Fibroblast of lung (primary cell): ENCODE measurements around the gene KCNIP4.

Experiments
- EZH2 ChIP-seq: IDR thresholded peaks from 2 replicates; pipeline ENCODE4 v1.5.1; 2012; ENCODE audit warnings: low read length, control low read depth, mild to moderate bottlenecking; ENCODE audit errors: missing control alignments
- TF ChIP-seq, protein P1 (sequence below), 2 donors: IDR thresholded peaks in 1 of 2; conservative IDR thresholded peaks in 1 of 2; 1 replicate in 1 of 2; 2 replicates in 1 of 2; pipeline ENCODE4 v1.5.1; 2011 to 2012; ENCODE audit warnings: low read length in 2 of 2, control low read depth in 1 of 2, inconsistent platforms in 1 of 2, low read depth in 1 of 2, mild to moderate bottlenecking in 1 of 2

- TF ChIP-seq, protein P1, sequence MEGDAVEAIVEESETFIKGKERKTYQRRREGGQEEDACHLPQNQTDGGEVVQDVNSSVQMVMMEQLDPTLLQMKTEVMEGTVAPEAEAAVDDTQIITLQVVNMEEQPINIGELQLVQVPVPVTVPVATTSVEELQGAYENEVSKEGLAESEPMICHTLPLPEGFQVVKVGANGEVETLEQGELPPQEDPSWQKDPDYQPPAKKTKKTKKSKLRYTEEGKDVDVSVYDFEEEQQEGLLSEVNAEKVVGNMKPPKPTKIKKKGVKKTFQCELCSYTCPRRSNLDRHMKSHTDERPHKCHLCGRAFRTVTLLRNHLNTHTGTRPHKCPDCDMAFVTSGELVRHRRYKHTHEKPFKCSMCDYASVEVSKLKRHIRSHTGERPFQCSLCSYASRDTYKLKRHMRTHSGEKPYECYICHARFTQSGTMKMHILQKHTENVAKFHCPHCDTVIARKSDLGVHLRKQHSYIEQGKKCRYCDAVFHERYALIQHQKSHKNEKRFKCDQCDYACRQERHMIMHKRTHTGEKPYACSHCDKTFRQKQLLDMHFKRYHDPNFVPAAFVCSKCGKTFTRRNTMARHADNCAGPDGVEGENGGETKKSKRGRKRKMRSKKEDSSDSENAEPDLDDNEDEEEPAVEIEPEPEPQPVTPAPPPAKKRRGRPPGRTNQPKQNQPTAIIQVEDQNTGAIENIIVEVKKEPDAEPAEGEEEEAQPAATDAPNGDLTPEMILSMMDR (conservative IDR thresholded peaks at IDR 0.05 in 1 of 2, IDR thresholded peaks at IDR 0.05 in 1 of 2; ENCODE audit: low read depth in 1 of 2, low read length in 2 of 2), result no peak
- no peak for TF ChIP-seq EZH2
These were observed 946.3 kb downstream of the KCNIP4 start for GRCh38 chr4:21002286-21002685.
